Immature natural killer cell (primary cell): ENCODE data around the gene ZNF512. TPM values are rescaled to one million over a fixed set of nuclear protein-coding genes. Genes with fewer than 3 reads are reported as not detected.
A peak's percentile ranks its signal among the peaks of the same experiment; 100 is the strongest.
"Not testable (repeated sequence)": the region's sequence is repeated elsewhere in the genome, so short reads cannot be mapped to it uniquely, and the experiment has no call there.

ENCODE experiments used
- DNase-seq, 3 donors: peaks; one replicate each; pipeline ENCODE4 v3.0.0; 2022; ENCODE audit warnings: mixed read lengths in 1 of 3
- H3K27ac Mint-ChIP-seq, 6 donors: one replicate each; pipeline ENCODE4 v1.8.0; 2020; ENCODE audit warnings: mixed read lengths in 6 of 6, mild to moderate bottlenecking in 5 of 6, inconsistent platforms in 4 of 6, moderate library complexity in 3 of 6
- H3K27me3 Mint-ChIP-seq, 3 donors: one replicate each; pipeline ENCODE4 v1.8.0; 2020 to 2021; ENCODE audit warnings: low read depth in 3 of 3, mild to moderate bottlenecking in 3 of 3, mixed read lengths in 3 of 3, moderate library complexity in 3 of 3, inconsistent platforms in 1 of 3
- H3K36me3 Mint-ChIP-seq, 3 donors: one replicate each; pipeline ENCODE4 v1.8.0; 2020; ENCODE audit warnings: mixed read lengths in 3 of 3, inconsistent platforms in 2 of 3, mild to moderate bottlenecking in 2 of 3
- H3K4me1 Mint-ChIP-seq, 2 donors: one replicate each; pipeline ENCODE4 v1.8.0; 2020; ENCODE audit warnings: inconsistent platforms in 2 of 2, mild to moderate bottlenecking in 2 of 2, mixed read lengths in 2 of 2, moderate library complexity in 1 of 2
- H3K4me3 Mint-ChIP-seq, 5 donors: one replicate each; pipeline ENCODE4 v1.8.0; 2020; ENCODE audit warnings: mild to moderate bottlenecking in 5 of 5, mixed read lengths in 5 of 5, inconsistent platforms in 3 of 5, moderate library complexity in 3 of 5
- H3K9me3 Mint-ChIP-seq, 6 donors: one replicate each; pipeline ENCODE4 v1.8.0; 2020; ENCODE audit warnings: mild to moderate bottlenecking in 6 of 6, mixed read lengths in 6 of 6, inconsistent platforms in 4 of 6, moderate library complexity in 3 of 6
- polyA plus RNA-seq, 3 donors: library from polyadenylated mRNA; unstranded; fragments of 300-500 nt; fragmentation: Illumina TruSeq; gene quantifications; one replicate each; pipeline ENCODE4 v1.2.3, GENCODE V29; 2021

Gene ZNF512
- 10 to 100 TPM; 17.4 to 23.4 (median 23.3) TPM for polyA plus RNA-seq

- Mint-ChIP-seq H3K4me3 (peak within 1 kb of the TSS; percentile 90 to 96 (median 94)), H3K9me3 (peaks cover 0 to 8% (median 0%) of the 10 kb centered on the region in 6 donors), H3K36me3 (peaks cover 0 to 11% (median under 1%) of the 10 kb centered on the region in 3 donors), H3K4me1 (peaks cover 52 to 61% of the 10 kb centered on the region in 2 donors), H3K27me3 (peaks cover 7 to 19% (median 9%) of the 10 kb centered on the region in 3 donors), H3K27ac (peak within 1 kb of the TSS; percentile 74 to 93 (median 86))
- DNase-seq: peak; percentile 78 to 82 (median 81)
Measured at GRCh38 chr2:27582695-27583389, at the start of gene ZNF512. TSS of gene ZNF512 (plus strand) at chr2:27583042. CDS start at chr2:27583113, 71 bp downstream.

GRCh38 chr2:27537287-27537686 is 45.6 kb upstream of the ZNF512 start:
- H3K36me3 Mint-ChIP-seq: no peaks in the 10 kb centered on the region
- H3K4me3 Mint-ChIP-seq: no peak overlapping the region
- peaks cover 0 to 5% (median 0%) of the 10 kb centered on the region in 3 donors for H3K27me3 Mint-ChIP-seq
- H3K9me3 Mint-ChIP-seq: no peaks in the 10 kb centered on the region
- H3K27ac Mint-ChIP-seq: no peak overlapping the region
- DNase-seq: no peak
- no peaks in the 10 kb centered on the region for H3K4me1 Mint-ChIP-seq

- H3K27ac Mint-ChIP-seq, H3K4me3 Mint-ChIP-seq, H3K27me3 Mint-ChIP-seq, H3K4me1 Mint-ChIP-seq, H3K9me3 Mint-ChIP-seq, DNase-seq, H3K36me3 Mint-ChIP-seq: not testable (repeated sequence)
Measured at GRCh38 chr2:27538839-27539450, 43.9 kb upstream of the ZNF512 start.

GRCh38 chr2:27539649-27540048 is 43.2 kb upstream of the ZNF512 start:
- not testable (repeated sequence) for H3K36me3 Mint-ChIP-seq, H3K4me1 Mint-ChIP-seq, H3K27me3 Mint-ChIP-seq, H3K9me3 Mint-ChIP-seq, DNase-seq, H3K4me3 Mint-ChIP-seq, H3K27ac Mint-ChIP-seq

- no peak overlapping the region for H3K4me3 Mint-ChIP-seq
- no peaks in the 10 kb centered on the region for H3K27me3 Mint-ChIP-seq
- DNase-seq: no peak
- H3K36me3 Mint-ChIP-seq: no peaks in the 10 kb centered on the region
- no peaks in the 10 kb centered on the region for H3K4me1 Mint-ChIP-seq
- H3K9me3 Mint-ChIP-seq: no peaks in the 10 kb centered on the region
- H3K27ac Mint-ChIP-seq: no peak overlapping the region
Measured at GRCh38 chr2:27544143-27544821, 38.6 kb upstream of the ZNF512 start.

GRCh38 chr2:27545348-27546141 is 37.3 kb upstream of the ZNF512 start:
- no peak for DNase-seq
- Mint-ChIP-seq H3K4me3 (no peak overlapping the region), H3K9me3 (no peaks in the 10 kb centered on the region), H3K27ac (no peak overlapping the region), H3K27me3 (peaks cover 0 to 2% (median 0%) of the 10 kb centered on the region in 3 donors), H3K4me1 (no peaks in the 10 kb centered on the region), H3K36me3 (no peaks in the 10 kb centered on the region)

GRCh38 chr2:27549303-27549702 is 33.5 kb upstream of the ZNF512 start:
- Mint-ChIP-seq H3K9me3 (no peaks in the 10 kb centered on the region), H3K4me1 (no peaks in the 10 kb centered on the region), H3K27me3 (peaks cover 5% of the 10 kb centered on the region in 3 donors), H3K36me3 (no peaks in the 10 kb centered on the region), H3K4me3 (no peak overlapping the region), H3K27ac (no peak overlapping the region)
- no peak for DNase-seq

GRCh38 chr2:27551514-27551913 is 31.3 kb upstream of the ZNF512 start:
- no peak for DNase-seq
- Mint-ChIP-seq H3K4me3 (no peak overlapping the region), H3K27me3 (peaks cover 7 to 14% (median 7%) of the 10 kb centered on the region in 3 donors), H3K4me1 (no peaks in the 10 kb centered on the region), H3K36me3 (no peaks in the 10 kb centered on the region), H3K9me3 (no peaks in the 10 kb centered on the region), H3K27ac (no peak overlapping the region)

- Mint-ChIP-seq H3K4me1 (no peaks in the 10 kb centered on the region), H3K9me3 (no peaks in the 10 kb centered on the region), H3K36me3 (no peaks in the 10 kb centered on the region), H3K4me3 (no peak overlapping the region), H3K27me3 (peaks cover 7 to 14% (median 7%) of the 10 kb centered on the region in 3 donors), H3K27ac (no peak overlapping the region)
- no peak for DNase-seq
Measured at GRCh38 chr2:27552941-27553340, 29.9 kb upstream of the ZNF512 start.

- not testable (repeated sequence) for H3K27ac Mint-ChIP-seq, H3K4me1 Mint-ChIP-seq, DNase-seq, H3K4me3 Mint-ChIP-seq, H3K9me3 Mint-ChIP-seq, H3K36me3 Mint-ChIP-seq
- H3K27me3 Mint-ChIP-seq: peaks cover 7 to 14% (median 7%) of the 10 kb centered on the region in 3 donors
Measured at GRCh38 chr2:27554451-27554850, 28.4 kb upstream of the ZNF512 start.

- Mint-ChIP-seq H3K36me3 (no peaks in the 10 kb centered on the region), H3K4me3 (no peak overlapping the region), H3K9me3 (no peaks in the 10 kb centered on the region), H3K27me3 (peaks cover 2 to 9% (median 4%) of the 10 kb centered on the region in 3 donors), H3K4me1 (no peaks in the 10 kb centered on the region), H3K27ac (no peak overlapping the region)
- no peak for DNase-seq
Measured at GRCh38 chr2:27559228-27559627, 23.6 kb upstream of the ZNF512 start.

GRCh38 chr2:27561060-27561459 is 21.8 kb upstream of the ZNF512 start:
- Mint-ChIP-seq H3K9me3 (no peaks in the 10 kb centered on the region), H3K27me3 (peaks cover 5 to 13% (median 5%) of the 10 kb centered on the region in 3 donors), H3K4me3 (no peak overlapping the region), H3K4me1 (no peaks in the 10 kb centered on the region), H3K27ac (no peak overlapping the region), H3K36me3 (peaks cover 0 to 4% (median 3%) of the 10 kb centered on the region in 3 donors)
- DNase-seq: no peak

GRCh38 chr2:27566628-27567027 is 16.2 kb upstream of the ZNF512 start:
- H3K4me1 Mint-ChIP-seq: peaks cover 19 to 25% of the 10 kb centered on the region in 2 donors
- peaks cover 0 to 4% (median 3%) of the 10 kb centered on the region in 3 donors for H3K36me3 Mint-ChIP-seq
- no peaks in the 10 kb centered on the region for H3K9me3 Mint-ChIP-seq
- no peak overlapping the region for H3K4me3 Mint-ChIP-seq
- peaks cover 23 to 39% (median 26%) of the 10 kb centered on the region in 3 donors for H3K27me3 Mint-ChIP-seq
- no peak overlapping the region for H3K27ac Mint-ChIP-seq
- DNase-seq: no peak
